Eye (tissue), 1 donor: ENCODE measurements around the gene KIF16B.
"Not testable (repeated sequence)": the region's sequence is repeated elsewhere in the genome, so short reads cannot be mapped to it uniquely, and the experiment has no call there.

ENCODE experiments used
- DNase-seq: peaks from one replicate; pipeline ENCODE4 v3.0.0-alpha.2; 2015

The KIF16B gene

DNA sequence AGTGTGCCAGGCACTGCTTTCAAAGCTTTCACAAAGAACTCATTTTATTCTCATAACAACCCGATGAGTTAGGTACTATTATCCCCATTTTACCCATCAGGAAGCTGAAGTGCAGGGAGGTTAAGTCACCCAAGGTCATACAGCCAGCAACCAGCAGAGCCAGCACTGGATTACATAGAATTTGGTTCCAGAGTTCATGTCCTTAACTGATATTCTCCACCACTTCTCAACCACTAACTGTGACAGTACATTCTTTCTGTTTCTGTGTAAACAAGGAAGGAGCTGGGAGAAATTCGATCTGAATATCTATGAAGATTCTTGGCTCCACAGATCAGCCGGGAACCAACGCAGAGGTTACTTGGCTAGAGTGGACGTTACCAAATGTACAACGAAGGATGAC, 98.0 kb downstream of the KIF16B start:
- no peak for DNase-seq

DNA sequence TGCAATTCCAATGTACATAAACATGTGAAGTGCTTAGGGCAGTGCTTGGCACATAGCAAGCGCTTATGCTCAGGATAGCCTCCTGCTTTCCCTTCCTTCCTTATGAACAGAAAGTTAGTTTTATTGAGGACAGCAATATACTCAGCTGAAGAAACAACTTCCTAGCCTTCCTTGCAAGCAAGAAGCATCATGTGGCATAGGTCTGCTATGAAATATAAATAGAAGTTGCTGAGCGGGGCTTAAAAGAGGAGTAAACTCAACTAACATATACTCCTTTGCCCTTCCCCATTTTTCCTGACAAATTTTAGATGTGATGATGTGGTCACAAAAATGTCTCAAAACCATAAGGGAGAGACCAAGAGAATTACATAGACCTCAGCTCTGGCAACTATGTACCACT, 98.9 kb downstream of the KIF16B start:
- DNase-seq = no peak

DNA sequence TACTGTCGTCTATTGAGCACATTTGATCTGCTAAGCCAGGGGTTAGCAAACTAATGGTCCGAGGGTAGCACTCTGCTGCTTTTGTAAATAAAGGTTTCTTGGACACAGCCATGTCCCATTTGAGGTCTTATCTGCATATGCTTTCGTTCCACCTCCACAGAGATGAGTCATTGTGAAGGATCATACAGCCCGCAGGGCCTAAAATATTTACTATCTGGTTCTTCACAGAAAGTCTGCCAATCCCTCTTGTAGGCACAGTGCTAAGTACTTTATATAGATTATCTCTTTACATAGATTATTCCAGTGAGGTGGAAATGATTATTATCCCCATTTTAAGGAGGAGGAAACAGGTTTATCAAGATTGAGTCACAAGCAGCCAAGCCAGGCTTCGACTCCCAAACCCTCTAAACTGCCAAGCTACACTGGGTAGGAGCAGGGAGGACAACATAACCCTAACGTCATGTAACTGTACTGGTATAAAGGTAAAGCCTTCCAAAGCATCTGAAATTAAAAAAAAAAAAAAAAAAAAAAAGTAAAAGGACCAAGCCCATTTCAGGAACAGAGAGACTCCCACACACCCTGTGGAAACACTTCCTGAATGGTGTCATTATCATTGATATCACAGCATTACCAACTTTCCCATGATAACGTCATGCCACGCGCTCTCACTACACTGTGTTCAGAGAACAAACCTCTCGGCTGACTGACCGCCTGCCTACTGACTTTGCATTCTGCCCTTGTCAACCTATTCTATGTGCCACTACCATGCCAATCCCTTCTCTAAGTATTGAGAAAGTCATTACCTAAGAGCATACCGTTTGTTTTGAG, 101.0 kb downstream of the KIF16B start:
- no peak for DNase-seq

DNA sequence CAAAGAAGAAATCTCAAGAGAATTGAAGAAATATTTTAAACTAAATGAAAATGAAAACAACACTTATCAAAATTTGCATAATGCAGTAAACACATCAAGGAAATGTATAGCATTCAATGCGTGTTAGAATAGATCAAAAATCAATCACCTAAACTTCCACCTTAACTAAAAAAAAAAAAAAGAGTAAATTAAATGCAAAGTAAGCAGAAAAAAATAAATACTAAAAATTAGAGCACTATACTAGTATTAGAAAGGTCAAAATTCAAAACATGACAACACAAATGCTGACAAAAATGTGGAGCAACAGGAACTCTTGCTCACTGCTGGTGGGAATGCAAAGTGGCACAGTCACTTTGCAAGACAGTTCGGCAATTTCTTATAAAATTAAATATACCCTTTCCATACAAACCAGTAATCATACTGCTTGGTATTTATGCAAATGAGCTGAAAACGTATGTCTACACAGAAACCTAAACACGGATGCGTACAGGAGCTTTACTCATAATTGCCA, 103.8 kb downstream of the KIF16B start:
- no peak for DNase-seq

DNA sequence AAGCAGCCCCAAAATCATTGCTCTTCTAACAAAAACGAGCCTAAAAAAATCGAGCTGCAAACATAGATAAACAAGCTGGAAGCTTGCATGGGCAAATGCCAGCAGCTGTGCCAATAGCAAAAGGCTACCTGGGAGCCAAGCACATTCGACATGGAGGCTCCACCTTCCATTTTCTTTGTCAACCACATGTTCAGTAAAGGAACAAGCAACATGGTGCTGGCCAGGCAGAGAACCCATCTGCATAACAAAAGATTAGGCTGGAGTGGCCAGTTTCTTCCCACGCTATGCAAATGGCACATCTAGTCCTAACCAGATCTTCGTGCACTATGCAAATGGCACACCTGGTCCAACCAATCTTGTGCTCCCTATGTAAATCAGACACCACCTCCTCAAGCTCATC, 110.5 kb downstream of the KIF16B start:
- DNase-seq = no peak

DNA sequence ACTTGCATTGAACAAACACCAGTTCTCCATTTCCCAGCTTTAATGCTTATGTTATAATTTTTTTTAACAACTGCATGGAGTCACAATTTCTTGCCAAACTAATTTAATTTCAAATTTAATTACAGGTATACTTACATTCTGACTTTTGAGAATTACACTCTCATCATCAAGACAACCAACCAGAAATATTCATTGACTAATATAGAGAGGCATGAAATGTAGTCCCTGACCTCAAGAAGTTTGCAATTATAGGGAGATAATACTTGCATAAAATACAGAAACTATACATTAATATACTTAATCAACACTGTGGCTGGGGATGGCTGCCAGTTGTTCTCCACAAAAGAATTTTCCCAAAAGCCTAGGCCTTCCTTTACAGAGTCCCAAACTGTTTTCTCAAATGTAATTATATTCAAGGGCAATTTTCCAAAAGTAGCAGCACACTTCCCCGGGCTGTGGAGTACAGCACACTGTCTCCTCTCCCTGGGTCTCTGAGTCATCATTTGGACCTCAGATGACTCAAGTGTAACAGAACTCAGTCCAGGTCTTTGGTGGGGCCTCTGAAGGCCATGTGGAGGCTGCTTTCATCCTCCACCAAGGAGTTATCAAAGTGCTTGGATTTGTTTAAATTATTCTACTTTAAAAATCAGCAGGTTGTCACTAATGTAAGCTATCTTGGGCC, 114.1 kb downstream of the KIF16B start:
- peak; percentile 19 for DNase-seq

DNA sequence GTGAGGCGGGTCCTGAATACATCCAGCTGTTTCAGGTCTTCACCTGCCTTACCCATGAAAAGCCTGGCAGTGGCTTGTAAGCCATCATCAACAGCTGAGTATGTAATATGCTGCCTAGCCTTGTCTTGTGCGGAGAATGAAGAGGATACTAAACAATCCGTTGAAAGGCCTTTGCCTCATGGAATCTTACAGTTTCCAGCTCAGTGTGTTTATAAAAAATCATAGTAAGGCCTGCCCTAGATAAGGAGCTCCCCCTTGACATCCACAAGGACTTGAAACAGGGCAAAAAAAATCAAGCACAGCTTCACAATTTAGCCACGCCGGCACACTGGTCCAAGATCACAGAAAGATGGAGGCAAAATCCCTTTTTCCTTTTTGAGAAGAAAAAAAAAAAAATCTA, 115.7 kb downstream of the KIF16B start:
- DNase-seq = no peak

DNA sequence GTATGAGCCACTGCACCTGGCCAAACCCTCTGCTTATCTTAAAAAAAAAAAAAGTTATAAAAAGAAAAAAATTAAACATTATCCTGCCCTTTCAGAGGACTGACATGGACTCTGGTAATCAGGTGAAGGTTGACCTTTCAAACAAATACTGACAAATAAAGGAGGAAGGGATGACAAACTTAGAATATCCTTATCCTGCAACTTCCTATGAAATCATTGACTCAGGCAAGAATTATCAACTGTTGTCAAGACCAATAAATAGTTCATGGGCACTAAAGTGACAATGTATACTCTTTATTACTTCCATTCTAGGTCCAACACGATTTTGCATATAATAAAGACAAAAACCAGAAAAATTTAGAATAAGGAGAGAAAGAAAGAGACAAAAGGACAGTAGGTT, 117.9 kb downstream of the KIF16B start:
- DNase-seq = no peak

DNA sequence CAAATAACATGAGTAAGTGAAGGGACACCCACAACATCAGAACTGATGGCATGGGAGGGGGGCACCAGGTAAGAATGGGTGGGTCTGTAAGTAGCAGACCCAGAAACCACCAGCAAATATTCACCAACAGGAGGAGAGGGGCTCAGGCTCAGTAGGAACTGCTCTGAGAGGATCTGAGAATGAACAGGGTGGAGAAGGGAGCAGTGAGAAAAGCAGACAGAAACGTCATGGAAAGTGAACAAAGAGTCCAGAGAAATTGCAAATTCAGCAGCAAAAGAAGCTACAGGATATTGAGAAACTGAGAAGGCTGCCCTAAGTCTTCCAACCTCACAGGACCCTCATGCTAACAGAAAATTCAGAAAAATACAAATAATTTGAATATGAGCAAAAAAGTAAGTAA, 121.3 kb downstream of the KIF16B start:
- DNase-seq = no peak

DNA sequence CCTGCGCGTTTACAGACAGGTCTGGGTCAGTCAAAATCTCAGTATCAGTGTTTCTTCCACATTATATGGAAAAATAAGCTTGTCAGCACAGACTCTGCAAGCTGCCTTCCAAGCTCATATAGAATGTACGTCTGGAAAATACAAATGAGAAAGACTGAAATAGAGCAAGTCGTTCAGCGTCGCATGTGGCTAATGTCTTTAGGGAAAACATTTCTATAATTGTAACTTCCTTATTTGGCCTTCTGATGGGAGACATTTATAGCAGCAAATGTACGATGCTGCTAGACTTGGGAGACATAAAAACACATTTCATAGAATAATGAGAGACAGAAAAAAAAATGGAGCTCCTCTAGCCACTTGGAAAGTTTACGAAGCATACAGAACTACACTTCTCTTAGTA, 122.2 kb downstream of the KIF16B start:
- DNase-seq = no peak

DNA sequence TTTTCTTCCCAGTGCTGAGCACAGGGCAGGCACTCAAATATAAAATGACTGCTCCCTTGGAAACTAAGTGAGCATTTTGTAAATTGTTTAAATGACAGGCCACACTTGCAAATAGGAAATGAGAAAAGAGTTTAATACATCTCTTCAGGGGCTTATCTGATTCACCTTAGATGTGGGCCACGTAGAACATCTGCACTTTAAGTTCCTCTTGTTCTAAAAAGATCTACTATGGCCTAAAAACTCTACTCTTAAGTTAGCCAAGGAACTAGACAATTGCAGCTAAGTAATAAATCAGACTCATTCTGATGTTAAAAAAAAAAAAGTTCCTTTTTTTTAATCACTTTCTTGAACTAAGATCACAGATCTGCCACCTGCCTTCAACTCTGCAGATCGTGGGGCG, 126.3 kb downstream of the KIF16B start:
- DNase-seq = no peak

DNA sequence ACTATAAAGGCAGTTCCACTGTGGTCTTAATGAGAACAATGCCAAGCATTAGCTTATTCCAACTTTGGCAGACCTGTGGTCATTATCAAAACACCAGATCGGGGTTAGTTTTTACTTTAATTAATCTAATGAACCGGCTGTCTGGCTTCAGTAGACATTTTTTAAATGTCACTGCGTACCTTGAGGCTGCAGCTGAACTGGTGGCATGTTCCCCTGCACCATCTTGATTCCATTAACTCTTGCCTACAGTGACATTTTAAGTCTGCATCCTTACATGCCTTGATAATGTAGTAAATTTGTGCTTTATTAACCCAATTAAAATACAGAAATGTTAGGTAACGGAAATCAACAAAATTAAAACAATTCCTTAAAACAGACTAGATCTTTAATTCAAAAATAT, 127.0 kb downstream of the KIF16B start:
- no peak for DNase-seq

DNA sequence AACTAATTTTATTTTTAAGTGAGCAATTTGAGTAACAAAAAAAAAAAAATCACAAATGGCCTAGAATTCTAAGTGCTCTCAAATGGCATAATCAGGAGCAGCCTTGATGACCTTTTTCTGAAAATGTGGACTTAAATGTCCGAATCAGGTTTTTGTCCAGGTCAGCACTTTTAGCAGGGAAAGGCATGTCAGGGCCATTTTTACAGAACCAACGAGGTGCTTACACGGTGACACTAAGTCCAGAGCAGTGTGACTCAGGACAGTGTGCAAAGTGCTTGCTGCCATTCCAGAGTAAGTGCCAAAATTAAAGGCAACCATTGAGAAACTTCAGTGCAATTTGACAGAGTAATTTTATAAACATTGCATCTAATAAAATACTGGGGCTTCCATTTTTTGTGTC, 127.8 kb downstream of the KIF16B start:
- DNase-seq = no peak

DNA sequence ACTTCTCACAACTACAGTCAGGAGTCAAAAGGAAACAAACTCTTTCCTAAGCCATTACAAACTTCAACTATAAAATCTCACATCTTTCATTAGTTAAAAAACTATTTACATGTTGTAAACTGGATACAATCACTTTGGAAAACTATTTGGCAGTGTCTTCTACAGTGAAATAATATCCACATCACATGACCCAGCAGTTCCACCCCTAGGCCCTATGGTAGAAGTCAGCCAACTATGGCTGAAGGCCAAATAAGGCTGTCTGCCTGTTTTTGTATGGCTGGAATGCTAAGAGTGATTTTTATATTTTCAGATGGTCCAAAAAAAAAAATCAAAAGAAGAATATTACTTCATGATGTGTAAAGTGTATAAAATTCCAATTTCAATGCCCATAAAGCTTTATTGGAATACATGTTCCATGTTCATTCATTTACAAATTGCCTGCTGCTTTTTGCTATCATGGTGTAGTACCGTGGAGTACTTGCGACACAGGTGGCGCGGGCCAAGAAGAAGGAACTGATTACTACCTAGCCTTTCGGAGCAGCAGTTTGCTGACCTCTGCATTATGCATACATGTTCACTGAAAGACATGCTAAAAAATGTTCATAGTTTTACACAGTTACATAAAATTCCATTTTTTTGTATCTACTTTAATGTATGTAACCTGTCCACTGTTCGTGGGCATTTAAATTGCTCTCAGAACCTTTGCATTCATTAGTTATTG, 129.0 kb downstream of the KIF16B start:
- DNase-seq = peak; percentile 20

DNA sequence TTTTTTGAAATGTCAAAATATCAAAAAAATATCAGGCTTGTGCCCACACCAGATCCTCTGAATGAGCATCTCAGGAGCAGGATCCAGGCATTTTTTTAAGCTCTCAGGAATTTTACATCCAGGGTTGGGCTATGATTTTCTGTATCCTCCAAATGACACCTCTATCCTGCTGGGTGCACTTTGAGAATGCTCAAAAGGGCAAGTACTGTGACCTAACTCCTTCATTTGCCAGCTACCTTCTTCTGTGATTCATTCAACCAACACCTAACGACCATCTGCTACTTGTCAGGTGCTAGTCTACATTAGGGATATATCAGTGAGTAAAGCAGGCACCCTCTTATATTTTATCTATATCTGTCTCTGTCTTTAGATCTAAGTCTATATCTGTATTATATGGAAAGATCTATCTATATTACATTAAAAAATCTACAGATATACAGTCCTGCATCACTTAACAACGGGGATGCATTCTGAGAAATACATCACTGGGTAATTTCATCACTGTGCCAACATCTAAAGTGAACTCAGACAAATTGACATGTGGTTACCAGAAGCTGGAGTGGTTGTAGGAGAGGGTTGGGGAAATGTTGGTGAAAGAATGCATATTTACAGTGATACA, 131.6 kb downstream of the KIF16B start:
- DNase-seq = peak; percentile 39

DNA sequence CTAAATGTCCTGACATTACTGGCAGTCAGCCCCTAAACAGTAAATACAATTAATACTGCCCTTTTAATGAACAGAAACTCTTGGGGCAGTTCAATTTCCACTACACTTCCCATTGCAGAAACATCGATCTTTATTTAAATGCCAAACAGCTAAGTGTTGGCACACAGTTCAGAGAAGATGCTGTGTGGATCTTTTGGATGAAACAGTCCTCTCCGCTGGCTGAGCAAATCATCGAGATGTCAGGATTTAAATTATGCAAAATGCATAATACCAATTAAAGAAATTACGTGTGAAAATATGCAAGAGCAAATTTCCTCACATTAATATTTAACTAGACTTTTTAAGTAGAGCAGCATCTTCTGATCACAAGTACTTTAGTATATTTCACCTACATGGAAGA, 132.6 kb downstream of the KIF16B start:
- no peak for DNase-seq

DNA sequence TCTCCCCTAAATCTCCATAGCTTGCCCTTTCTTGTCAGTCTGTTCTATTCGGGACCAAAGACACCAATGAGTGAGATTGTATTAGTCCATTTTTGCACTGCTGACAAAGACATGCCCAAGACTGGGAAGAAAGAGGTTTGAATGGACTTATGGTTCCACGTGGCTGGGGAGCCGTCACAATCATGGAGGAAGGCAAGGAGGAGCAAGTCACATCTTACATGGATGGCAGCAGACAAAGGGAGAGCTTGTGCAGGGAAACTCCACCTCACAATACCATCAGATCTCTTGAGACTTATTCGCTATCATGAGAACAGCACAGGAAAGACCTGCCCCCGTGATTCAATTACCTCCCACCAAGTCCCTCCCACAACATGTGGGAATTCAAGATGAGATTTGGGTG, 133.7 kb downstream of the KIF16B start:
- DNase-seq = not testable (repeated sequence)

DNA sequence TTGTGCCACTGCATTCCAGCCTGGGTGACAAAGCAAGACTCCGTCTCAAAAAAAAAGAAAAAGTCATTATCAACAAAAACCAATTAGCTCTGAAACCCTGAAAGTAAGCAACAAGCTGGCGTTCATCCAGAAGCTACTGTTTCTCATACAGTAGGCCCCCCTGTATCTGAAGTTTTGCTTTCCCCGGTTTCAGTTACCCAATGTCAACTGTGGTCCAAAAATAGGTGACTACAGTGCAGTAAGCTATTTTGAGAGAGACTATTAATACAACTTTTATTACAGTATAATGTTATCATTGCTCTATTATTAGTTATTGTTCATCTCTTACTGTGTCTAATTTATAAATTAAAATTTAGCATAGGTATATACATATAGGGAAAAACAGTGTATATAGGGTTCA, 135.1 kb downstream of the KIF16B start:
- DNase-seq = no peak

DNA sequence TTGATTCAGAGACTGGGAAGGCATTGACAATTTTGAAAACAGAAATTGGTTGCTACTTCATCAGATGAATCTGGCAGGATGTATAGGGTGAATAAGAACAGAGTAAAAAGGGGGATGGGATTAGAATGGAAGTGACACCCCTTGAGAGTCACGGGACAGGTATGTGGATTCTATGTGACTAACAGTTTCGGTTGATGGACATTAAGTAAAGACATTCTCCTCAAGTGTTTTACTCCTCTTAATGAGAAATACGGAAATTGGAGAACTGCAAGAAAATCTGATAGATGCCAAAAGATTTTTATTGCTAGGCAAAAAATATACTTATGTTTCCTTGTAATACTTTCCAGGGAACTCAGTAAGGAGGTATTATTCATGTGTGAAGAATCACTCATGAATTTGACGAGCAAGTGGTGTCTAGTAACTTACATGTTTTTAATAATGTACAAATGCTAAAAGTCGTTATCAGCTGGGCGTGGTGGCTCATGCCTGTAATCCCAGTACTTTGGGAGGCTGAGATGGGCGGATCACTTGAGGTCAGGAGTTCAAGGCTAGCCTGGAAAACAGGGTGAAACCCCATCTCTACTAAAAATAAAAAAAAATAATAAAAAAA, 135.8 kb downstream of the KIF16B start:
- DNase-seq = no peak

DNA sequence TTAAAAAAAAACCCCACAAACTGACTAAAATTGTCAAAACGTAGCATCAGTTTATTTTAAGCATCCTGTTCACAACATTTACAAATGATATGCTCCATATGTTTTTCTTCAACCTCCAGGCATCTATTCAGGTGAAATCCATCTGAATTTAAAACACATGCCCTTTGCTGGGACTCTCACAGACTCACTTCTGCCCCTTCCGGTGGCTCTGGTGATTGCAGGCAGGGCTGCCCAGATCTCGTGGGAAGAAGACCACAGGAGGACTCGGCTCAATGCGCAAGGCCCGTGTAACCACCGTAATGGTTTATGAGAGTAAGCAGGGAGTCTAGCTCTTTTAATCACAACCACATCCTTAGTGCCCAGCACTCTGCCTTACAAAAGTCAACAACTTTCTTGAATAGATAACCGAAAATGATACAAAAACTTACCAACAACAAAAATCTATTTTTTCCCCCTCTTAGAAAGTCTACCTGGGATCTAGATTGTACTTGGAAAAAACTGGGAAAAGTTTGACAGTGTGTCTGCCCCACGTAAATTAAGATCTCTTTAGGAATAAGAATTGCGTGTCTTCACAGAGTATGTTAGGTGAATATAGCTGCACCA, 139.1 kb downstream of the KIF16B start:
- peak; percentile 64 for DNase-seq

DNA sequence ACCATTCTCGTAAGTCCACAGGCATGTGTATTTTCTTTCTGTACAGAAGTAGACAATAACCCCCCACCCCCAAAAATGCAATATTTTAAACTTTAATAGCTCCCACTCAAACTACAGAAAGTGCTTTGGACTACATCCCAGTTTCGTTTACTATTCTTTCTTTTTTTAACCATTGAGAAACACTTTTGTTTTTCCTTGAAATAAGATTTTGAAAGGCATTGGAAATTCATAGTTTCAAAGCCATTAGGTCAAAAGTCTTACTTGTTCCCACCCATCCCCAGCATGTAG, 140.0 kb downstream of the KIF16B start:
- no peak for DNase-seq

DNA sequence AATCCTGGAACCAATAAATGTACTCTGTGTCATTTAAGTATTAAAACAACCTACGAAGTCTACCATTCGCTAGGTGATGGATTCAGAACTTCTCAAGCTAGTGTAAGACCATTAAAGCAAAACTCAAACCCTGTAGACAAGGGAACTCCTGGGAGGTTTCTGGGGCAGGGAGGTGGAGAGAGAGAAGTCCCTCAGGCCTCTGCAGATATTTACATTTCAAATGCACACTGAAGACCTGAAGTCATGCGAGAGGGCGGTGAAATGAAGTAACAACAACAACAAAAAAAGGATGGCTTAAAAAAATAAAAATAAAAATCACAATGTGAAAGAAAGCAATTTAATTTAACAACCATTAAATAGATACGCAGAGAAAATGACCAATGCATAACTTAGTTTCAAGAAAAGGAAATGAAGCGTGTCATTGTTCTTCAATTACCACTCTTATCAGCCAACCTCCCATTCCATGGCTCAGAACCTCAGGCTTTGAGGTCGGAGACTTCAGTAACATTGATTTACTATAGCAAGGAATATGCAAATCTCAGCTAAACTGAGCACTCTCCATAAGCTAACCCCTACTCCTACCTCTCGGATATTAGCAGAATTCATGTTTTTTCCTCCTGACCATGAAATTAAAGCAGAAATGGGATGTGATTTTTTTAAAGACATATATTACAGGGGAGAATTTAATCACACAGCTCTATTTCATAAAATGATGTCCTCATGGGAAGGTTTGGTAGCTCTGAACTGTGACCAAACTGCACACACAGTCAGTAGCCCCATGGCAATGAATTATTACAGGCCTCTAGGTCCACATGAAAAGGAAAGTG, 140.6 kb downstream of the KIF16B start:
- DNase-seq = no peak
